ENCODE data around the gene RFTN2.

DNA sequence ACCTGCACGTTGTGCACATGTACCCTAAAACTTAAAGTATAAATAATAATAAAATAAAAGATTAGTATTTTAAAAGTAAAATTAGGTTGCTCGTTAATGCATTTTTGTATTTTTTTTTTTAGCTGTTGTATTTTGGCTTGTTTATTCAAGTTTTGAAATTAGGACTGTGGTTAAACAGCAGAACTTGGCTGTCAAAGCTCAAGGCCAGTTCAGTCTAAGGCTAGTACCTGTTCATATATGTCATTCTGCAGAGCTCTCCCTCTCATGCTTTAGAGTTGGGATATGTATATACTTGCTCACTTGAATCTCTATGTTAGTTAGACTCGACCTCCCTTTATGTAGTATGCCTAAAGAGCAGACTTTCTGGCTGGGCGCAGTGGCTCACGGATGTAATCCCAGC lies 126.8 kb downstream of the RFTN2 start:
- TF ChIP-seq, protein P1, sequence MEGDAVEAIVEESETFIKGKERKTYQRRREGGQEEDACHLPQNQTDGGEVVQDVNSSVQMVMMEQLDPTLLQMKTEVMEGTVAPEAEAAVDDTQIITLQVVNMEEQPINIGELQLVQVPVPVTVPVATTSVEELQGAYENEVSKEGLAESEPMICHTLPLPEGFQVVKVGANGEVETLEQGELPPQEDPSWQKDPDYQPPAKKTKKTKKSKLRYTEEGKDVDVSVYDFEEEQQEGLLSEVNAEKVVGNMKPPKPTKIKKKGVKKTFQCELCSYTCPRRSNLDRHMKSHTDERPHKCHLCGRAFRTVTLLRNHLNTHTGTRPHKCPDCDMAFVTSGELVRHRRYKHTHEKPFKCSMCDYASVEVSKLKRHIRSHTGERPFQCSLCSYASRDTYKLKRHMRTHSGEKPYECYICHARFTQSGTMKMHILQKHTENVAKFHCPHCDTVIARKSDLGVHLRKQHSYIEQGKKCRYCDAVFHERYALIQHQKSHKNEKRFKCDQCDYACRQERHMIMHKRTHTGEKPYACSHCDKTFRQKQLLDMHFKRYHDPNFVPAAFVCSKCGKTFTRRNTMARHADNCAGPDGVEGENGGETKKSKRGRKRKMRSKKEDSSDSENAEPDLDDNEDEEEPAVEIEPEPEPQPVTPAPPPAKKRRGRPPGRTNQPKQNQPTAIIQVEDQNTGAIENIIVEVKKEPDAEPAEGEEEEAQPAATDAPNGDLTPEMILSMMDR (IDR thresholded peaks at IDR 0.05 in 4 of 5, conservative IDR thresholded peaks at IDR 0.05 in 1 of 5), result no peak
- no peak for TF ChIP-seq POLR2A (IDR thresholded peaks at IDR 0.05)
